HepG2 (cell line): ENCODE data around the gene LYG2. TPM values are rescaled to one million over a fixed set of nuclear protein-coding genes. Genes with fewer than 3 reads are reported as not detected.

Source experiments
- BHLHE40 ChIP-seq: IDR thresholded peaks from 2 replicates; pipeline ENCODE4 v1.6.1; 2011; ENCODE audit warnings: low read length, improper control_type of control experiment
- ELF1 ChIP-seq: sonication (generic); formaldehyde crosslinking; IDR thresholded peaks from 2 replicates; pipeline ENCODE4 v1.4.0; 2020; ENCODE audit warnings: missing genetic modification reagents
- ELF4 ChIP-seq: sonication (generic); formaldehyde crosslinking; IDR thresholded peaks from 2 replicates; pipeline ENCODE4 v1.5.0; 2020; ENCODE audit warnings: missing genetic modification reagents, mild to moderate bottlenecking, moderate library complexity, borderline replicate concordance
- ETV5 ChIP-seq: IDR thresholded peaks from 2 replicates; pipeline ENCODE4 v1.6.1; 2018; ENCODE audit warnings: missing biosample characterization, missing genetic modification reagents, inconsistent platforms, borderline replicate concordance
- FOXJ3 ChIP-seq: sonication (generic); formaldehyde crosslinking; IDR thresholded peaks from 2 replicates; pipeline ENCODE4 v1.4.0; 2020; ENCODE audit warnings: missing genetic modification reagents, mild to moderate bottlenecking, borderline replicate concordance
- GATA4 ChIP-seq: sonication (generic); IDR thresholded peaks from 2 replicates; pipeline ENCODE4 v1.6.1; 2016; ENCODE audit warnings: antibody characterized with exemption, low read depth, borderline replicate concordance
- KAT8 ChIP-seq: IDR thresholded peaks from 2 replicates; pipeline ENCODE4 v1.6.1; 2016; ENCODE audit warnings: missing genetic modification reagents, missing compliant biosample characterization
- KDM3A ChIP-seq: IDR thresholded peaks from 2 replicates; pipeline ENCODE4 v1.6.1; 2018; ENCODE audit warnings: low read depth, missing compliant biosample characterization
- KMT2A ChIP-seq: sonication (generic); formaldehyde crosslinking; IDR thresholded peaks from 2 replicates; pipeline ENCODE4 v1.4.0; 2020; ENCODE audit warnings: missing genetic modification reagents
- MEIS1 ChIP-seq: sonication (generic); formaldehyde crosslinking; IDR thresholded peaks from 2 replicates; pipeline ENCODE4 v1.9.0; 2021; ENCODE audit warnings: mild to moderate bottlenecking, missing genetic modification reagents, moderate library complexity, borderline replicate concordance
- RFX3 ChIP-seq: IDR thresholded peaks from 2 replicates; pipeline ENCODE4 v1.6.1; 2016; ENCODE audit warnings: missing biosample characterization, missing genetic modification reagents
- RXRB ChIP-seq: IDR thresholded peaks from 2 replicates; pipeline ENCODE4 v1.6.1; 2016; ENCODE audit warnings: borderline replicate concordance, missing genetic modification reagents, missing compliant biosample characterization
- SALL2 ChIP-seq: sonication (generic); formaldehyde crosslinking; IDR thresholded peaks from 2 replicates; pipeline ENCODE4 v1.8.1; 2023; ENCODE audit warnings: mild to moderate bottlenecking, missing genetic modification reagents, inconsistent platforms
- TARDBP ChIP-seq: sonication (generic); formaldehyde crosslinking; IDR thresholded peaks from 2 replicates; pipeline ENCODE4 v1.8.0; 2022; ENCODE audit warnings: mild to moderate bottlenecking, missing genetic modification reagents
- ZMYM4 ChIP-seq: sonication (generic); formaldehyde crosslinking; IDR thresholded peaks from 2 replicates; pipeline ENCODE4 v1.8.1; 2023; ENCODE audit warnings: mild to moderate bottlenecking, missing genetic modification reagents
- ZNF264 ChIP-seq: sonication (generic); formaldehyde crosslinking; IDR thresholded peaks from 2 replicates; pipeline ENCODE4 v1.4.0; 2020; ENCODE audit warnings: missing genetic modification reagents
- ZNF652 ChIP-seq: IDR thresholded peaks from 2 replicates; pipeline ENCODE4 v1.6.1; 2016; ENCODE audit warnings: low read depth, borderline replicate concordance
- ZSCAN29 ChIP-seq: sonication (generic); formaldehyde crosslinking; conservative IDR thresholded peaks from 2 replicates; pipeline ENCODE4 v1.4.0; 2020; ENCODE audit warnings: mild to moderate bottlenecking, missing genetic modification reagents
- polyA plus RNA-seq, 8 experiments: library from polyadenylated mRNA; depleted of rRNA in 3 of 8; stranded (reverse) in 7 of 8; unstranded in 1 of 8; fragments of >200 nt; fragmentation: Illumina TruSeq in 4 of 8; extraction: Trizol in 4 of 8; gene quantifications; 2 replicates each; pipeline versions ENCODE4 v1.2.1 to v1.2.3, GENCODE V29; 2011 to 2016; ENCODE audit warnings: low read depth in 4 of 8, missing spikeins in 1 of 8, mixed read lengths in 1 of 8; ENCODE audit not compliant: insufficient read depth in 1 of 8
- total RNA-seq, 5 experiments: library from RNA; depleted of rRNA; stranded (reverse); fragments of >200 nt; fragmentation: Illumina TruSeq; extraction: Trizol; gene quantifications; 2 replicates each; pipeline ENCODE4 v1.2.3, GENCODE V29; 2016; ENCODE audit warnings: low read depth in 1 of 5
- TF ChIP-seq, protein P1 (sequence below): sonication (generic); formaldehyde crosslinking; IDR thresholded peaks from 2 replicates; pipeline ENCODE4 v1.8.0; 2022; ENCODE audit warnings: missing genetic modification reagents, mild to moderate bottlenecking, inconsistent platforms, borderline replicate concordance
- TF ChIP-seq, protein P2 (sequence below): sonication (generic); formaldehyde crosslinking; IDR thresholded peaks from 2 replicates; pipeline ENCODE4 v1.5.0; 2020; ENCODE audit warnings: mild to moderate bottlenecking, missing genetic modification reagents
- TF ChIP-seq, protein P3 (sequence below), 2 experiments: fragments of 450-650 bp in 1 of 2; sonication (generic) in 1 of 2; formaldehyde crosslinking; IDR thresholded peaks; 2 replicates each; pipeline versions ENCODE4 v1.5.0 to v1.8.0; 2020 to 2022; ENCODE audit warnings: mild to moderate bottlenecking in 1 of 2, missing genetic modification reagents in 1 of 2
- TF ChIP-seq, protein P4 (sequence below): sonication (generic); formaldehyde crosslinking; IDR thresholded peaks from 2 replicates; pipeline ENCODE4 v1.4.0; 2020; ENCODE audit warnings: missing genetic modification reagents
- TF ChIP-seq, protein P5 (sequence below): IDR thresholded peaks from 2 replicates; pipeline ENCODE4 v1.6.1; 2016

The LYG2 gene
- total and polyA plus RNA-seq, 2 of the 13 experiments (the other 11 are each of a cell fraction or from before 2014, with no cell fraction given), result 0.15 to 0.18 TPM

- TF ChIP-seq, protein P1, sequence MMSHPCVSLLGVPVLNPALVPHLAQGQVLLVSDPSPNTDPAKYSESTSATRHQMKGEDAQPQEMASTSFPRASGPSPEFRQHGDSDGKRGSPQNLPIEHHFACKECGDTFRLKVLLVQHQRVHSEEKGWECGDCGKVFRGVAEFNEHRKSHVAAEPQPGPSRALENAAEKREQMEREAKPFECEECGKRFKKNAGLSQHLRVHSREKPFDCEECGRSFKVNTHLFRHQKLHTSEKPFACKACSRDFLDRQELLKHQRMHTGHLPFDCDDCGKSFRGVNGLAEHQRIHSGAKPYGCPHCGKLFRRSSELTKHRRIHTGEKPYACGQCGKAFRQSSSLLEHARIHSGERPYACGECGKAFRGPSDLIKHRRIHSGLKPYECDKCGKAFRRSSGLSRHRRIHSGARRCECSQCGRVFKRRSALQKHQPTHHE (CRISPR knock-in tag), result peak; percentile 62; the same call in 1 of the 2 replicates
- TF ChIP-seq, protein P2, sequence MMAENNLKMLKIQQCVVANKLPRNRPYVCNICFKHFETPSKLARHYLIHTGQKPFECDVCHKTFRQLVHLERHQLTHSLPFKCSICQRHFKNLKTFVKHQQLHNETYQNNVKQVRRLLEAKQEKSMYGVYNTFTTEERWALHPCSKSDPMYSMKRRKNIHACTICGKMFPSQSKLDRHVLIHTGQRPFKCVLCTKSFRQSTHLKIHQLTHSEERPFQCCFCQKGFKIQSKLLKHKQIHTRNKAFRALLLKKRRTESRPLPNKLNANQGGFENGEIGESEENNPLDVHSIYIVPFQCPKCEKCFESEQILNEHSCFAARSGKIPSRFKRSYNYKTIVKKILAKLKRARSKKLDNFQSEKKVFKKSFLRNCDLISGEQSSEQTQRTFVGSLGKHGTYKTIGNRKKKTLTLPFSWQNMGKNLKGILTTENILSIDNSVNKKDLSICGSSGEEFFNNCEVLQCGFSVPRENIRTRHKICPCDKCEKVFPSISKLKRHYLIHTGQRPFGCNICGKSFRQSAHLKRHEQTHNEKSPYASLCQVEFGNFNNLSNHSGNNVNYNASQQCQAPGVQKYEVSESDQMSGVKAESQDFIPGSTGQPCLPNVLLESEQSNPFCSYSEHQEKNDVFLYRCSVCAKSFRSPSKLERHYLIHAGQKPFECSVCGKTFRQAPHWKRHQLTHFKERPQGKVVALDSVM (CRISPR knock-in tag), result no peak
- TF ChIP-seq ETV5, result peak; percentile 53; the same call in 1 of the 2 replicates
- TF ChIP-seq MEIS1, result 0 out of 2 replicates have a peak, but pooled peaks have one; percentile 82
- TF ChIP-seq ZMYM4 (CRISPR knock-in tag), result peak; percentile 81
- TF ChIP-seq, protein P3, sequence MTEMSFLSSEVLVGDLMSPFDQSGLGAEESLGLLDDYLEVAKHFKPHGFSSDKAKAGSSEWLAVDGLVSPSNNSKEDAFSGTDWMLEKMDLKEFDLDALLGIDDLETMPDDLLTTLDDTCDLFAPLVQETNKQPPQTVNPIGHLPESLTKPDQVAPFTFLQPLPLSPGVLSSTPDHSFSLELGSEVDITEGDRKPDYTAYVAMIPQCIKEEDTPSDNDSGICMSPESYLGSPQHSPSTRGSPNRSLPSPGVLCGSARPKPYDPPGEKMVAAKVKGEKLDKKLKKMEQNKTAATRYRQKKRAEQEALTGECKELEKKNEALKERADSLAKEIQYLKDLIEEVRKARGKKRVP (CRISPR knock-in tag; IDR thresholded peaks at IDR 0.05), result peak in 1 of 2 experiments; percentile 99; a peak in 2 of 4 replicates
- TF ChIP-seq ELF1 (CRISPR knock-in tag), result peak; percentile 38
- TF ChIP-seq FOXJ3 (CRISPR knock-in tag), result peak; percentile 99
- 0 out of 2 replicates have a peak, but pooled peaks have one; percentile 12 for TF ChIP-seq ZNF652 (CRISPR knock-in tag)
- TF ChIP-seq KMT2A (CRISPR knock-in tag), result peak; percentile 37; the same call in 1 of the 2 replicates
- TF ChIP-seq, protein P4, sequence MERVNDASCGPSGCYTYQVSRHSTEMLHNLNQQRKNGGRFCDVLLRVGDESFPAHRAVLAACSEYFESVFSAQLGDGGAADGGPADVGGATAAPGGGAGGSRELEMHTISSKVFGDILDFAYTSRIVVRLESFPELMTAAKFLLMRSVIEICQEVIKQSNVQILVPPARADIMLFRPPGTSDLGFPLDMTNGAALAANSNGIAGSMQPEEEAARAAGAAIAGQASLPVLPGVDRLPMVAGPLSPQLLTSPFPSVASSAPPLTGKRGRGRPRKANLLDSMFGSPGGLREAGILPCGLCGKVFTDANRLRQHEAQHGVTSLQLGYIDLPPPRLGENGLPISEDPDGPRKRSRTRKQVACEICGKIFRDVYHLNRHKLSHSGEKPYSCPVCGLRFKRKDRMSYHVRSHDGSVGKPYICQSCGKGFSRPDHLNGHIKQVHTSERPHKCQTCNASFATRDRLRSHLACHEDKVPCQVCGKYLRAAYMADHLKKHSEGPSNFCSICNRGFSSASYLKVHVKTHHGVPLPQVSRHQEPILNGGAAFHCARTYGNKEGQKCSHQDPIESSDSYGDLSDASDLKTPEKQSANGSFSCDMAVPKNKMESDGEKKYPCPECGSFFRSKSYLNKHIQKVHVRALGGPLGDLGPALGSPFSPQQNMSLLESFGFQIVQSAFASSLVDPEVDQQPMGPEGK, result peak; percentile 57; the same call in 1 of the 2 replicates
- TF ChIP-seq SALL2 (CRISPR knock-in tag), result peak; percentile 40; the same call in 1 of the 2 replicates
- TF ChIP-seq ZSCAN29 (CRISPR knock-in tag), result 0 out of 2 replicates have a peak, but pooled peaks have one; percentile 42
- TF ChIP-seq GATA4, result peak; percentile 92; the same call in 1 of the 2 replicates
- peak; percentile 79 for TF ChIP-seq ZNF264 (CRISPR knock-in tag)
- TF ChIP-seq KDM3A (CRISPR knock-in tag), result peak; percentile 84; the same call in 1 of the 2 replicates
- 0 out of 2 replicates have a peak, but pooled peaks have one; percentile 3 for TF ChIP-seq BHLHE40
- peak; percentile 92 for TF ChIP-seq KAT8
- 0 out of 2 replicates have a peak, but pooled peaks have one; percentile 44 for TF ChIP-seq ELF4 (CRISPR knock-in tag)
- TF ChIP-seq RXRB (CRISPR knock-in tag), result peak; percentile 93
- TF ChIP-seq TARDBP (CRISPR knock-in tag), result peak; percentile 97
- TF ChIP-seq RFX3 (CRISPR knock-in tag), result peak; percentile 33; the same call in 1 of the 2 replicates
- TF ChIP-seq, protein P5, sequence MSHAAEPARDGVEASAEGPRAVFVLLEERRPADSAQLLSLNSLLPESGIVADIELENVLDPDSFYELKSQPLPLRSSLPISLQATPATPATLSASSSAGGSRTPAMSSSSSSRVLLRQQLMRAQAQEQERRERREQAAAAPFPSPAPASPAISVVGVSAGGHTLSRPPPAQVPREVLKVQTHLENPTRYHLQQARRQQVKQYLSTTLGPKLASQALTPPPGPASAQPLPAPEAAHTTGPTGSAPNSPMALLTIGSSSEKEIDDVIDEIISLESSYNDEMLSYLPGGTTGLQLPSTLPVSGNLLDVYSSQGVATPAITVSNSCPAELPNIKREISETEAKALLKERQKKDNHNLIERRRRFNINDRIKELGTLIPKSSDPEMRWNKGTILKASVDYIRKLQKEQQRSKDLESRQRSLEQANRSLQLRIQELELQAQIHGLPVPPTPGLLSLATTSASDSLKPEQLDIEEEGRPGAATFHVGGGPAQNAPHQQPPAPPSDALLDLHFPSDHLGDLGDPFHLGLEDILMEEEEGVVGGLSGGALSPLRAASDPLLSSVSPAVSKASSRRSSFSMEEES (CRISPR knock-in tag), result peak; percentile 94
Observed at GRCh38 chr2:99278793-99279291, 23.4 kb upstream of the LYG2 start (continued).
